ENCODE results near the gene RABL6. TPM values are rescaled to one million over a fixed set of nuclear protein-coding genes. Genes with fewer than 3 reads are reported as not detected.

Gene RABL6
- total RNA-seq, 1 donor from 2014 or later = 18.4 TPM

DNA sequence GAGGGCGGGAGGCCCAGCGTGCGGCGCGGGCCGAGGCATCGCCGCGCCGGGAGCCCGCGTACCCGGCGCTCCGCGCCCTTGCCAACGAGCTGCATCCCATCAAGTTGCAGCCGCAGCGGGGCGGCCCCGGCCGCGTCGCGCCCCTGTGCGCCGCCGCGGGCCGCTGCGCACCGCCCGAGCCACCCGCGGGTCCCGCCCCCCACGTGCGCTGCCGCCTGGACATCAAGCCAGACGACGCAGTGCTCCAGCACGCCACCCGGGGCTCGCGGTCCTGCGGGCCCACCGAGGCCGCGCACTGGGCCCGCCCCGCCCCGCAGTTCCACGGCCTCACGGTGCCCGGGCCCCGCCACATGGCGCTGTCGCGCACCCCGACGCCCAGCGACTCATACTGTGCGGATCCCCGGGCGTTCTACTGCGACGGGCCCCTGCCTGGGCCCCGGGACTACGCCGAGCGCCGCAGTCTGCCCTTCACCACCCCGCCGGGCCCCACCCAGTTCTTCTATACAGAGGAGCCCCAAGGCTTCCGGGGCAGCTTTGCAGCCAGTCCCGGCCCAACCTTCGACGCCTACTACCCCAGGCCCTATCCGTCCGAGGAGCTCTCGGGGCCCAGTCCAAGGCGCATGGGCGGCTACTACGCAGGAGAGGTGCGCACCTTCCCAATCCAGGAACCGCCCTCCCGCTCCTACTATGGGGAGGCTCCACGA lies 37.2 kb downstream of the RABL6 start:
- no peak for DNase-seq (ENCODE audit: low spot score)
- ATAC-seq = no peak

DNA sequence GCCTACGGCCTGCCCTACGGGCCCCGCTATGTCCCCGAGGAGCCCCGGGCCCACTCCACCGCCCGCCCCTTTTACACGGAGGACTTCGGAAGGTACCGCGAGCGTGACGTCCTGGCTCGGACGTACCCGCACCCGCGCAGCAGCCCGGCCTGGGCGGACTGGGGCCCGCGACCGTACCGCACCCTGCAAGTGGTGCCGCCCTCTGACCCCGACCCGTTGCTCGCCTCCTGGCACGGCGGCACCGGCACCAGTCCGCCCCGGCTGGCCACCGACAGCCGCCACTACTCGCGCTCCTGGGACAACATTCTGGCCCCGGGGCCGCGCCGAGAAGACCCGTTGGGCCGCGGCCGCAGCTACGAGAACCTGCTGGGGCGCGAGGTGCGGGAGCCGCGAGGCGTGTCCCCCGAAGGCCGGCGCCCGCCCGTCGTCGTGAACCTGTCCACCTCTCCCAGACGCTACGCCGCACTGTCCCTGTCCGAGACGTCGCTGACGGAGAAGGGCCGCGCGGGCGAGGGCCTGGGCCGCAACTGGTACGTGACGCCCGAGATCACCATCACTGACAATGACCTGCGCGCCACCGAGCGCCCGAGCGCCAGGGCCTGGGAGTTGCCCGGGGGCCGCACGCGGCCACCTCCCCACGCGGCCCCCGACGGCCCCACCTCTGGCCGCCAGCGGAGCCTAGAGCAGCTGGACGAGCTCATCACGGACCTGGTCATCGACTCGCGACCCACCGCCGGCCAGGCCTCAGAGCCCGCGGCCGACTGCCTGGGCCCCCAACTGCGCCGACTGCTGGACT lies 37.9 kb downstream of the RABL6 start:
- DNase-seq (ENCODE audit: low spot score) (no peak), ATAC-seq (no peak)

DNA sequence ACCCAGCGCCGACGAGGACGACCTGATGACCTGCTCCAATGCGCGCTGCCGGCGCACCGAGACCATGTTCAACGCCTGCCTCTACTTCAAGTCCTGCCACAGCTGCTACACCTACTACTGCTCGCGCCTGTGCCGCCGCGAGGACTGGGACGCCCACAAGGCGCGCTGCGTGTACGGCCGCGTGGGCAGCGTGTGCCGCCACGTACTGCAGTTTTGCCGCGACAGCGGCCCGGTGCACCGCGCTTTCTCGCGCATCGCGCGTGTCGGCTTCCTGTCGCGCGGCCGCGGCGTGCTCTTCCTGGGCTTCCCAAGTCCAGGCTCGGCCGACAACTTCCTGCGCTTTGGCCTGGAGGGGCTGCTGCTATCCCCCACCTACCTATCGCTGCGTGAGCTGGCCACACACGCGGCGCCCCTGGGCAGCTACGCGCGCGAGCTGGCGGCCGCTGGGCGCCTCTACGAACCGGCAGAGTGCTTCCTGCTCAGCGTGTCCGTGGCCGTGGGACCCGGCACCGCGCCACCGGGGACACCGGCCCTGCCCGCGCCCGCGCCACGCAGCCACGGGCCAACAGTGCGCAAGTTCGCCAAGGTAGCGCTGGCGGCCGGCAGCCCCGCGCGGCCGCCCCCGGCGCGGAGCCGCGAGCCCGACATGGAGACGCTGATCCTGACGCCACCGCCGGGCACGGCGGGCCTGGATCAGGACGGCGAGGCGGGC lies 38.8 kb downstream of the RABL6 start:
- ATAC-seq = no peak
- DNase-seq (ENCODE audit: low spot score) = no peak

DNA sequence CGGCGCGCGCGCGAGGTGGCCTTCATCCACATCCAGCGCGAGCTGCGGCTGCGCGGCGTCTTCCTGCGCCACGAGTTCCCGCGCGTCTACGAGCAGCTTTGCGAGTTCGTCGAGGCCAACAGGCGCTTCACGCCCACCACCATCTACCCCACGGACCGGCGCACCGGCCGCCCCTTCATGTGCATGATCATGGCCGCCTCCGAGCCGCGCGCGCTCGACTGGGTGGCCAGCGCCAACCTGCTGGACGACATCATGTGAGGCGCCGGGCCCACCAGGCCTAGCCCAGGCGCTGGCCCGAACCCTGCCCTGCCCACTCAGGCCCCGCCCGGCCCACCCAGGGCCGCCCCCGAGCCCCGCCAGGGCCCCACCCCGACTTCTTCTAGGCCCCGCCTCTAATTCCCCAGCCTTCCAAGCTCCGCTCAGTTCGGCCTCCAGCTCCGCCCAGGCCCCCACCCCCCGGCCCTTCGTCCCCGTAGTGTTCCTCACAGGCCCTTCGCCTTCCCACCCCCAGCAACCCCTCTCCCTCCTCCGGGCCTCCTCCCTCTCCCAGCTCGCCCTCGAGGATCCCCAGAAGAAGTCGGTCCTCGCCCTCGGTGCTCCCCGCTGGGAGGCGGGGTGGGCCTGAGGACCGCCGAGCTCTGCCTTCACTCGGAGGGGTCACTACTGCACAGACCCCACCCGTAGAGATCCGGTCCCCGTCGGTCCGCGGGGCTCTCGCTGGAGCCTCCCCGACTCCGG lies 39.5 kb downstream of the RABL6 start:
- DNase-seq (ENCODE audit: low spot score) (peak; percentile 64), ATAC-seq (peak; percentile 4)

DNA sequence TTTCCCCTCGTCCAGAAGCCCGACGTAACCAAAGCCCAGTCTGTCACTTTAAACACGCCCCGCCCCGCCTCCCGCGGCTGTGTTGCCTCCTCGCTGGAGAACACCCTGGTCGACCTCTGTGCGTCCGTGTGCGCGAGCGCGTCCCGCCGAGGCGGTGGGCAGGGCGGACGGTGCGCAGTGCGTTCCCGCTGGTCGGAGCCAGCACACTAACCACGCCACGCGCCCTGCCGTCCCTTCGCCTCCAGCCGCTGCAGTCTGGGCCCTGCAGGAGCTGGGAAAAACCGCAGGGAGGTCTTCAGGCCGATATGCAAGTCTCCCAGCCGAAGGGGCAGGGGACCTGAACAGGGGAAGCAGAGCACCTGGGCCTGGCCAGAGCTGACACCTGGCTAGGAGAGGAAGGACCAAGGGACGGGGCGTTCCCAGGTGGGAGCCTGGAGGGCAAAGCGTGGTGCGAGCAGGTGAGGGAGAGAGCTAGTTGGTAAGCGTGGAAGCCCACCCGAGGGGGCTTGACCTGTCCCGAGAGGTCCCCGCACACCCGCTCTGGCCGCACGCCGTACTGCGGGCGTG lies 40.2 kb downstream of the RABL6 start:
- ATAC-seq = peak; percentile 54

DNA sequence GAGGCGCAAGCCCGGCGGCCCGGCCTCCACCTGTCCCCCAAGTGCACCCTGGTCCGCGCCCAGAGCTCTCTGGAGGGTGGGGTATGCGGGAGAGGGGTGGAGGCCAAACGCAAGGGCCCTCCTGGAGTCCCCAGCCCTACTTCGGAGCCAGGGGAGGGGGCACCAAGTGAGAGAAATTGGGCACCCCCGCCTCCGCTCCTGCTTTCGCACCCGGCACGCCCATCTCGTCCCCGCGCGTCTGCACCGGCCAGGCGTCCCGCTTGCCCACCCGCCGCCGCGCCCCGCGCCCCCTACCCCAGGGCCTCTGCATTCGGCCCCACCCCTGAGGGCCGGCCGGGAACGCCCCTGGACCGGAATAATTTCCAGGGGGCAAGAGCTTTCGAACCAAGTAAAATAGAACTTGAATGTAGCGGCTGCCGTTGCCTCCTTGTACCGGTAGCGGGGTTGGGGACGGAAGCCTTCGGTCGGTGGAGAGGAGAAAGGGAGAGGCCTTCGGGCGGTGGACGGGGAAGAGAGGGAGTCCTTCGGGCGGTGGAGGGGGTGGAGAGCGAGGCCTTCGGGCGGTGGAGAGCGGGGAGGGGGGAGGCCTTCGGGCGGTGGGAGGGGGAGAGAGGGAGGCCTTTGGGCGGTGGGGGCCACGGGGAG lies 40.8 kb downstream of the RABL6 start:
- peak; percentile 14 for ATAC-seq
- peak; percentile 66 for DNase-seq (ENCODE audit: low spot score)

More for the DNA sequence above, 40.2 kb downstream of the RABL6 start:
- DNase-seq (ENCODE audit: low spot score) = peak; percentile 91

DNA sequence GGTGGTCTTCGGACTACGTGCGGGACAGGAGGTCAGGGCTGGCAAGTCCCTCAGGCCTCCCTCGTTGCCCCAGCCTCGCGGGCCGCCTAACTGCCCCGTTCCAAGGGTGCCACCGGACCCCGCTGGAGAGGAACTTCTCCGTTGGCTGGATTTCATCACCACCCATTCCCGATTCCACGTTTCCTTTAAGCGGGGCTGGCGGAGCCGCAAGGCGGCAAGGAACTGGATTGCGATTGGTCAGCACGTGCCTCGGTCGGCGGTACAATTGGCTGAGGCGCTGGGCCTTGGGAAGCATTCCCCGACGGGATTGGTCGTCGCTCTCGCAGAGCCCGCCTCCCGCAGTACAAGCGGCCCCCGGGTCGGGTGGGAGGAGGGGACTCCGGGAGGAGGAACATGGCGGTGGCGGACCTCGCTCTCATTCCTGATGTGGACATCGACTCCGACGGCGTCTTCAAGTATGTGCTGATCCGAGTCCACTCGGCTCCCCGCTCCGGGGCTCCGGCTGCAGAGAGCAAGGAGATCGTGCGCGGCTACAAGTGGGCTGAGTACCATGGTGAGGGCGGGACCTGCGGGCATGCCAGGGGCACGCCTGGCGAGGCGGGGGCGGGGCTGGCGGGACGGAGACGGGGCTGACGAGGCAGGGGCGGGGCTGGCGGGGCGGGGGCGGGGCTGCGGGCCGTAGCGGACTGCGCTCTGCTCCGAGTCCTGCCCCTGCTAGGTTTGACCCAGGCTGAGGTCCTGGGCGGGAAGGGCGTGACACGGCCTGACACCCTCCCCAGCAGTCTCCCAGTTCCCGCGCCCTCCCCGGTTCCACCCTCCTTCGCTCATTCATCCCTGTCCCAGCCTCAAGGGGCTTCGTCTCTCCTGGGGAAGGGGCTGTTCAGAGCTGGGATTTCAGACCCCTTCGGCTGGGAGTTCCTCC lies 41.6 kb downstream of the RABL6 start, which contains the start of gene PHPT1:
PHPT1 (plus strand) TSS at position 372 of the 922 bp plus-strand sequence; CDS start at position 394, 22 bp downstream.
- DNase-seq (ENCODE audit: low spot score) (peak; percentile 99), ATAC-seq (peak; percentile 68)

DNA sequence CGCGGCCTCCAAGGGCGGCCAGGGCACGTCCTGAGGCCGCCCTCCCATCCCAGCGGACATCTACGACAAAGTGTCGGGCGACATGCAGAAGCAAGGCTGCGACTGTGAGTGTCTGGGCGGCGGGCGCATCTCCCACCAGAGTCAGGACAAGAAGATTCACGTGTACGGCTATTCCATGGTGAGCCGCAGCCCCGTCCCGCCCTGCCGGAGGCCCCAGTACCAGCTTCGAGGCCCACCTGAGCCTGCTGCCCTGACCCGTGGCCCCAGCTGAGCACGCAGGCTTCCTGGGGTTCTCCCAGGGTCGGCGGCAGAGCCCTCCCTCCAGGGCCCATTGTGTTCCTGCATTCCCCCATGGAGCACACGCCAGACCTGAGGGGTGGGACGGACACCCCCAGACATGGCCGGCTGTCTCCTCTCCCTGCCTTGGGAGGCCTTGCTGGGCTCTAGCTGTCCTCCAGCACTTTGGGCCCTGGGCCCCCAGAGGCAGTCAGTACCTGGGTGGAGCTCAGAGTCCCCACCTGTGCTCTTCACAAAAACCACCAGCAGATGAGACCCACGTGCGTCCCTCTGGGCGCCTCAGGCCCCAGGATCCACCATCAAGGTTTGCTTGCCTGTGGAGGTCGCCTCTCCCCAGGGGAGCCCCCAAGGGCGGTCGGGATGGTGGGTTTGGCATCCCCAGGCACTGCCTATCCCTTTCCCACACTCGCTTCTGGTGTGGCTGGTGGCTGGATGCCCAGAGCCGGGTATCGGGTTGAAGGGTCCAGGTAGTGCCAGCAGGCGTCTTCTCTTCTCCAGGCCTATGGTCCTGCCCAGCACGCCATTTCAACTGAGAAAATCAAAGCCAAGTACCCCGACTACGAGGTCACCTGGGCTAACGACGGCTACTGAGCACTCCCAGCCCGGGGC lies 42.5 kb downstream of the RABL6 start:
- DNase-seq (ENCODE audit: low spot score) = no peak
- ATAC-seq = no peak

DNA sequence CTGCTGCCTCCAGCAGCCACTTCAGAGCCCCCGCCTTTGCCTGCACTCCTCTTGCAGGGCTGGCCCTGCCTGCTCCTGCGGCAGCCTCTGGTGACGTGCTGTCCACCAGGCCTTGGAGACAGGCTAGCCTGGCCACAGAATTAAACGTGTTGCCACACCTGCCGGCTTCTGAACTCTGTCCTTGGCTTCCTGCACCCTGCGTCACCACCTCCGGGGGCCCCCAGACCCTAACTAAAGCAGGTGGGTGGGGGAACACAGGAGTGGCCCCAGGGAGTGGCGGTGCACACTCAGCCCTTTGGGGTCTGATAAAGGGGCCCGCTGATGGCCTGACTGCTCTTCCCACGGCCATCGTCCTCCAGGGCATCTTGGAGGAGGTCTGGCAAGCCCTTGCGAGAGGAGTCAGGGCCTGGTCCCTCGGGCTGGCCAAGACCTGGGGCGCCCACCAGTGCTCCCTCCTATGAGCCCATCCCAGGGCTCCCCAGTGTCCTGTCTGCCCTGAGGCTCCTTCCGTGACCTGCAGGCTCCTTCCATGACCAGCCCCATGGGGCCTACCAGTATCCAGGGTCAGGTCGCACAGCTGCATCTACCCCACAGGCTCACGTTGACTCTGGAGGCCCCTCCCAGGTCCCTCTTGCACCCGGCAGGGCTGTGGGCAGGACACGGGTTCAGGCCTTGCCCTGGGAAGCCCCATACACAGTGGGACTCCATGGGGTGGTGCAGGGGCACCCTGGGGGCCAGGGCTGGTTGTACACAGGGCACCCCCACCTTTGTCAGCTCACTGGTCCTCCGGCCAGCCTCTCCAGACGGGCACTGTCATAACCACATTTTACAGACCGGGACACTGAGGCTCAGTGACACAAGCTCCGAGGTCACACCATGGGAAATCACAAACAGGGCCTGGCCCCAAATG lies 43.4 kb downstream of the RABL6 start:
- no peak for ATAC-seq
- no peak for DNase-seq (ENCODE audit: low spot score)

DNA sequence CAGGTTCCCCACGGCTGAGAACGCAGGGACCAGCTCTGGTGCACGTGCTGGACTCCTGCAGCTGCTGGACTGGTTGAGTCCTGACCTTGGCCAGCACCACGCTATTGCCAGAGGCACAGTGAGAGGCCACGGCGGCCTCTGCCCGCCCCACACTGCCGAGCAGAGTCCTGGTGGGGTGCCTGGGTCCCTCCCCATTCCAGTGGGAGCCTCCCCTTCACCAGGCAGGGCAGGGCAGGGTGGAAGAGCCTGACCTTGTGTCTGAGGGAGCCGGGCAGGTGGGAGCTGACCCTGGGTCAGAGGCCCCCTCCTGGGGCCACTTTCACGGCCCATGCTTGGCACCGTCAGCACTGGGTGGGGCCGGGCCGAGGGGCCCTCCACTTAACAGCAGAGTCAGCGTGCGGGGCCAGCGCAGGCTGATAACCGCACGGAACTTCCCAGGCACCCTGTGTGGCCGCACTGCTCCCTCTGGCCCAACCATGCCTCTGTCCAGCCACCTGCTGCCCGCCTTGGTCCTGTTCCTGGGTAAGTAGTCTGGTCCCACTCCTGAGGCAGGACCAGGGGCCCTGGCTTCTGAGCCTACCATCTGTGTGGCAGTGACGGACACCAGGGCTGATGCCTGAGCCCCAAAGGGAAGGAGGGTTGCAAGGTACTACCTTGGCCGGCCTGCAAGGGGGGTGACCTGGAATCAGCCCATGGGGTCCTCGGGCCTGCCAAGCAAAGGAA lies 44.4 kb downstream of the RABL6 start, which contains the start of gene MAMDC4:
MAMDC4 (plus strand) TSS at position 406 of the 723 bp plus-strand sequence; CDS start at position 477, 71 bp downstream.
- DNase-seq (ENCODE audit: low spot score) (peak; percentile 94), ATAC-seq (peak; percentile 45)

DNA sequence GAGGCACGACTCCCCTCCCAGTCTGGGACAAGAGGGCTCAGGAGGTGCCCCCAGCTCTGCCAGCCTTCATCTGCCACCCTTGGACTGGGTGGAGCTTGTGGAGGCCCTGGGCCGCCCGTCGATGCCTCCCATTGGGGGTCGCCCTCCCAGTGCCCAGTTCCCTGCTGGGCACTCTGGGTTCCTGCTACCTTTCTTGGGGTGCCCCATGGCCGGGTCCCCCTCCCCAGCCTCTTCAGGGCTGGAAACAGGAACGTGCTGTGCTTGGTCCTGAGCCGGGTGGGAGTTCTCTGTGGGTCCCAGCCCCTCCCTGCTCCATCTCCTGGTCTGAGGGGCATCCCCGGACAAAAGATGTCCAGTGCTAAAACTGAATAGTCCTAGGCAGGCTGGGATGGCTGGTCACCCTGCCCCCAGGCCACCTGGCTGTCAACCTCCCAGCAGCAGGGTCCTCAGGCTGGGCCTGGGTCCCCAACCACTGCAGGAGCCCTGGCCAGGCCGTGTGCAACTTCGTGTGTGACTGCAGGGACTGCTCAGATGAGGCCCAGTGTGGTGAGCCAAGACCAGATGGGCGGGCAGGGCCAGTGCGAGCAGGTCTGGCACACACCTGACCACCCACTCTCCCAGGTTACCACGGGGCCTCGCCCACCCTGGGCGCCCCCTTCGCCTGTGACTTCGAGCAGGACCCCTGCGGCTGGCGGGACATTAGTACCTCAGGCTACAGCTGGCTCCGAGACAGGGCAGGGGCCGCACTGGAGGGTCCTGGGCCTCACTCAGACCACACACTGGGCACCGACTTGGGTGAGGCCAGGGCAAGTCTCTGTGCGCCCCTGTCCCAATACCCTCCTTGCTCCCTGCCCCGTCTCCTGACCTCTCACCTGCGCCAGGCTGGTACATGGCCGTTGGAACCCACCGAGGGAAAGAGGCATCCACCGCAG lies 45.2 kb downstream of the RABL6 start:
- DNase-seq (ENCODE audit: low spot score) (no peak), ATAC-seq (no peak)

DNA sequence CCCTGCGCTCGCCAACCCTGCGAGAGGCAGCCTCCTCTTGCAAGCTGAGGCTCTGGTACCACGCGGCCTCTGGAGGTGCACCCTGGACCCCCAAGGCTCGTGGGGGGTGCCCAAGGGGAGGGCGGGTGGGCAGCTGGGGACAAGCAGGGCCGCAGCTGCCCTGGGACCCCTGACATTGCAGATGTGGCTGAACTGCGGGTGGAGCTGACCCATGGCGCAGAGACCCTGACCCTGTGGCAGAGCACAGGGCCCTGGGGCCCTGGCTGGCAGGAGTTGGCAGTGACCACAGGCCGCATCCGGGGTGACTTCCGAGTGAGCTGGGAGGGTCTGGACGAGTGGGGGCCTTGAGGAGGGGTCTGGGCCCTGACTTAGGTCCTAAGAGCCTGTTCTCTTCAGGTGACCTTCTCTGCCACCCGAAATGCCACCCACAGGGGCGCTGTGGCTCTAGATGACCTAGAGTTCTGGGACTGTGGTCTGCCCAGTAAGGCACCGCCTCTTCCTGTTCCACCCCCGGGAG lies 45.9 kb downstream of the RABL6 start:
- DNase-seq (ENCODE audit: low spot score) (no peak), ATAC-seq (no peak)

DNA sequence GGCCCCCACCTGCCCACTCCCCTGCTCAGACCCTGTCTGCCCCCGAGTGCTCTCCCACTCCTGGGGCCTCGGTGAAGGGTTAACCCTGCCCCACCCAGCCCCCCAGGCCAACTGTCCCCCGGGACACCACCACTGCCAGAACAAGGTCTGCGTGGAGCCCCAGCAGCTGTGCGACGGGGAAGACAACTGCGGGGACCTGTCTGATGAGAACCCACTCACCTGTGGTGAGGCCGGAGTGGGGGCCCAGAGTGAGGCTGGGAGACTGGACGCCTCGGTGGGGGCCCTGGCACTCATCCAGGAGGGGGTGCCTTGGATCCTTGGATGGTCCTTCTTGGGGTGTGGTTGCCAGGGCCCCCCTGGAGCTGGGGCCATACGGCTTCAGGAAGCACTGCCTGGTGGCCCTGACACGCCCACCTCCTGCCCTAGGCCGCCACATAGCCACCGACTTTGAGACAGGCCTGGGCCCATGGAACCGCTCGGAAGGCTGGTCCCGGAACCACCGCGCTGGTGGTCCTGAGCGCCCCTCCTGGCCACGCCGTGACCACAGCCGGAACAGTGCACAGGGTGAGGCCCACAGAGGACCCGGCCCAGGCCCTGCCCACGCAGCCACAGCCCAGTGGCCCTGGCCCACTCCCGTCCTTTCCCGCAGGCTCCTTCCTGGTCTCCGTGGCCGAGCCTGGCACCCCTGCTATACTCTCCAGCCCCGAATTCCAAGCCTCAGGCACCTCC lies 46.5 kb downstream of the RABL6 start:
- DNase-seq (ENCODE audit: low spot score) (peak; percentile 49), ATAC-seq (no peak)

All from left lobe of liver (tissue), 2 donors.